SK-N-MC (cell line): ENCODE data around the gene ERCC4.

ENCODE experiments used
- EZH2 ChIP-seq: fragments of 200-600 bp; sonication (generic); IDR thresholded peaks from one replicate; pipeline ENCODE4 v1.6.1; 2017; ENCODE audit warnings: antibody characterized with exemption
- POLR2AphosphoS5 ChIP-seq: IDR thresholded peaks from 2 replicates; pipeline ENCODE4 v1.6.1; 2012; ENCODE audit warnings: mild to moderate bottlenecking, low read depth, low read length, borderline replicate concordance

DNA sequence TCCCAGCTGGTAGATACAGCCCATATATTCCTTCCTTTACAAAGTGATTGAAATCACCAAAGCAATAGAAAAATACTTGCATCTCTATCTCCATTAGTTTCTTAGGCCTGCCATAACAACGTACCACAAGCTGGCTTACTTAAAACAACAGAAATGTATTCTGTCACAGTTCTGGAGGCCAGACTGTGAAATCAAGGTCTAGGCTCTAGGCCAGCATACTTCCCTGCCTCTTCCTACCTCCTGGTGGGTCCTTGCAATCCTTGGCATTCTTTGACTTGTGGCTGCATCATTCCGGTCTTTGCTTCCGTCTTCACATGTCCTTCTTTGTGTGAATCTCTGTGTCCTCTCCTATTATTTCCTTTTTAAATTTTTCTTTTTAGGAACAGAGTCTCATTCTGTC is 62.5 kb downstream of the ERCC4 start:
- TF ChIP-seq EZH2 (no peak), POLR2AphosphoS5 (no peak)
